ENCODE results near the gene TSPAN4. TPM values are rescaled to one million over a fixed set of nuclear protein-coding genes. Genes with fewer than 3 reads are reported as not detected.

TSPAN4 gene
- total and polyA plus RNA-seq, 2 of the 13 experiments (the other 11 are each of a cell fraction or from before 2014, with no cell fraction given), result 31.7 to 68.3 TPM

- no peak for TF ChIP-seq STAT6 (CRISPR knock-in tag; IDR thresholded peaks at IDR 0.05; ENCODE audit: borderline replicate concordance)
- TF ChIP-seq PAF1 (CRISPR knock-in tag; IDR thresholded peaks at IDR 0.05), result no peak
- TF ChIP-seq SP2 (CRISPR knock-in tag; IDR thresholded peaks at IDR 0.05), result no peak
- peak; percentile 78 for TF ChIP-seq RFX3 (CRISPR knock-in tag; IDR thresholded peaks at IDR 0.05)
- TF ChIP-seq ARNTL (CRISPR knock-in tag; IDR thresholded peaks at IDR 0.05), result no peak
- no peak for TF ChIP-seq XRCC5 (optimal IDR thresholded peaks at IDR 0.05; ENCODE audit: low read length)
- TF ChIP-seq ZNF614 (CRISPR knock-in tag; IDR thresholded peaks at IDR 0.05; ENCODE audit: borderline replicate concordance), result 0 out of 2 replicates have a peak, but pooled peaks have one; percentile 25
- no peak for TF ChIP-seq ZNF670 (CRISPR knock-in tag; IDR thresholded peaks at IDR 0.05; ENCODE audit: borderline replicate concordance)
- 0 out of 2 replicates have a peak, but pooled peaks have one; percentile 12 for TF ChIP-seq THAP11 (CRISPR knock-in tag; IDR thresholded peaks at IDR 0.05)
- TF ChIP-seq NR3C1 (CRISPR knock-in tag; IDR thresholded peaks at IDR 0.05), result no peak
- TF ChIP-seq ZNF34 (CRISPR knock-in tag; IDR thresholded peaks at IDR 0.05; ENCODE audit: borderline replicate concordance), result no peak
- TF ChIP-seq GRHL1 (CRISPR knock-in tag; conservative IDR thresholded peaks at IDR 0.05), result no peak
- TF ChIP-seq HIC2 (CRISPR knock-in tag; IDR thresholded peaks at IDR 0.05; ENCODE audit: low read depth), result 0 out of 2 replicates have a peak, but pooled peaks have one; percentile 65
- no peak for TF ChIP-seq ZNF431 (CRISPR knock-in tag; IDR thresholded peaks at IDR 0.05; ENCODE audit: borderline replicate concordance, low read depth)
- TF ChIP-seq RBFOX2 (IDR thresholded peaks at IDR 0.05; ENCODE audit: low read depth, low read length), result peak; percentile 41; the same call in 1 of the 2 replicates
- TF ChIP-seq MXD1 (CRISPR knock-in tag; IDR thresholded peaks at IDR 0.05), result no peak; the same call in 1 of the 2 replicates
- TF ChIP-seq LCORL (IDR thresholded peaks at IDR 0.05), result no peak
- TF ChIP-seq LCORL (CRISPR knock-in tag; IDR thresholded peaks at IDR 0.05), result no peak; the same call in 1 of the 2 replicates
- TF ChIP-seq SRF (IDR thresholded peaks at IDR 0.05; ENCODE audit: low read depth, low read length), result no peak
- no peak for TF ChIP-seq GTF2F1 (IDR thresholded peaks at IDR 0.05; ENCODE audit: low read length)
- no peak for TF ChIP-seq TCF12 (IDR thresholded peaks at IDR 0.05)
- no peak for TF ChIP-seq TCF12 (CRISPR knock-in tag; IDR thresholded peaks at IDR 0.05)
- TF ChIP-seq POGZ (CRISPR knock-in tag; IDR thresholded peaks at IDR 0.05), result no peak
- TF ChIP-seq SMC3 (IDR thresholded peaks at IDR 0.05; ENCODE audit: low read length), result no peak
Measured at GRCh38 chr11:844693-845644, 2.3 kb downstream of the TSPAN4 start (continued).
